Keratinocyte (primary cell): ENCODE data around the gene ACADVL. TPM values are rescaled to one million over a fixed set of nuclear protein-coding genes. Genes with fewer than 3 reads are reported as not detected.

ENCODE experiments used
- DNase-seq: peaks from one replicate; pipeline ENCODE4 v3.0.0-alpha.2; 2011; ENCODE audit warnings: low read depth, missing footprints, low spot score
- FAIRE-seq: peaks from 2 replicates; lab custom pipeline; 2011; peaks lifted over from hg19 to GRCh38; lab: Jason Lieb, UNC
- H2AFZ ChIP-seq: 2 replicates; pipeline ENCODE4 v1.6.0; 2012; ENCODE audit warnings: low read length, control low read depth, inconsistent platforms; ENCODE audit not compliant: control insufficient read depth
- H3K27ac ChIP-seq: 2 replicates; pipeline ENCODE4 v1.5.1; 2011; ENCODE audit warnings: low read length; ENCODE audit not compliant: control insufficient read depth, insufficient read depth
- H3K27me3 ChIP-seq: 3 replicates; pipeline ENCODE4 v1.6.0; 2011; ENCODE audit warnings: low read length; ENCODE audit not compliant: control insufficient read depth, insufficient read depth; ENCODE audit errors: extremely low read depth
- H3K36me3 ChIP-seq, 2 experiments: 2 replicates in 1 of 2; 3 replicates in 1 of 2; pipeline ENCODE4 v1.5.1; 2011; ENCODE audit warnings: low read length in 2 of 2, mild to moderate bottlenecking in 1 of 2; ENCODE audit not compliant: control insufficient read depth in 2 of 2, insufficient read depth in 2 of 2; ENCODE audit errors: extremely low read depth in 1 of 2
- H3K4me1 ChIP-seq: 3 replicates; pipeline ENCODE4 v1.5.1; 2011; ENCODE audit warnings: low read length; ENCODE audit not compliant: control insufficient read depth, insufficient read depth; ENCODE audit errors: extremely low read depth
- H3K4me2 ChIP-seq: 3 replicates; pipeline ENCODE4 v1.6.0; 2011; ENCODE audit warnings: low read depth, low read length; ENCODE audit not compliant: control insufficient read depth, insufficient read depth; ENCODE audit errors: extremely low read depth
- H3K4me3 ChIP-seq, 3 experiments: fragments of 200-600 bp in 1 of 3; sonication (generic) in 1 of 3; 2 replicates in 2 of 3; 3 replicates in 1 of 3; pipeline ENCODE4 v1.5.1; 2011 to 2016; ENCODE audit warnings: low read length in 3 of 3, mild to moderate bottlenecking in 3 of 3, control low read depth in 2 of 3, inconsistent platforms in 1 of 3, low read depth in 1 of 3, mixed read lengths in 1 of 3, mixed run types in 1 of 3, moderate library complexity in 1 of 3; ENCODE audit not compliant: control insufficient read depth in 2 of 3, insufficient read depth in 2 of 3; ENCODE audit errors: extremely low read depth in 1 of 3
- H3K79me2 ChIP-seq: 2 replicates; pipeline ENCODE4 v1.6.0; 2012; ENCODE audit warnings: low read length; ENCODE audit not compliant: control insufficient read depth, insufficient read depth
- H3K9ac ChIP-seq: 3 replicates; pipeline ENCODE4 v1.6.0; 2011; ENCODE audit warnings: low read length; ENCODE audit not compliant: control insufficient read depth, insufficient read depth; ENCODE audit errors: extremely low read depth
- H3K9me1 ChIP-seq: 3 replicates; pipeline ENCODE4 v1.6.0; 2011; ENCODE audit warnings: low read length; ENCODE audit not compliant: control insufficient read depth, insufficient read depth; ENCODE audit errors: extremely low read depth
- H3K9me3 ChIP-seq: 2 replicates; pipeline ENCODE4 v1.5.1; 2012; ENCODE audit warnings: low read depth, low read length; ENCODE audit not compliant: control insufficient read depth
- H4K20me1 ChIP-seq: 3 replicates; pipeline ENCODE4 v1.6.0; 2011; ENCODE audit warnings: low read length; ENCODE audit not compliant: control insufficient read depth, insufficient read depth; ENCODE audit errors: extremely low read depth
- CTCF ChIP-seq, 3 experiments: IDR thresholded peaks in 1 of 3; conservative IDR thresholded peaks in 1 of 3; optimal IDR thresholded peaks in 1 of 3; 2 replicates in 2 of 3; 3 replicates in 1 of 3; pipeline versions ENCODE3 to v1.5.1; 2011; ENCODE audit warnings: low read length in 3 of 3, mild to moderate bottlenecking in 3 of 3, moderate library complexity in 2 of 3, control low read depth in 1 of 3, inconsistent platforms in 1 of 3; ENCODE audit not compliant: insufficient read depth in 2 of 3; ENCODE audit errors: extremely low read depth in 1 of 3
- EZH2 ChIP-seq: IDR thresholded peaks from one replicate; pipeline ENCODE4 v1.6.1; 2012; ENCODE audit warnings: inconsistent platforms, mild to moderate bottlenecking, low read length, moderate library complexity
- dilution Hi-C: fragments of 300-500 bp; cut with MboI; formaldehyde crosslinking; loops from one replicate; pipeline ENCODE4 v1.7.0; 2020; ENCODE audit warnings: low sequenced_read_pairs; ENCODE audit not compliant: extremely low pct_ligation_motif_present
- polyA plus RNA-seq, 5 experiments: library from polyadenylated mRNA; depleted of rRNA in 3 of 5; stranded (reverse) in 3 of 5; stranded (forward) in 1 of 5; unstranded in 1 of 5; fragments of >200 nt; gene quantifications; 1 replicate in 1 of 5; 2 replicates in 3 of 5; 3 replicates in 1 of 5; pipeline versions ENCODE4 v1.2.1 to v1.2.3, GENCODE V29; 2011 to 2012; ENCODE audit warnings: missing spikeins in 2 of 5, low read depth in 1 of 5, low replicate concordance in 1 of 5

ACADVL gene
- polyA plus RNA-seq, 1 donor (not counting 4 experiments of a cell fraction or from before 2014, with no cell fraction given), result 301 TPM

GRCh38 chr17:7204828-7205461 is 14.8 kb upstream of the ACADVL start:
- no peak for FAIRE-seq
- H3K36me3 ChIP-seq, result no peaks in the 10 kb centered on the region
- no peak for TF ChIP-seq CTCF (optimal IDR thresholded peaks at IDR 0.05 in 1 of 3, IDR thresholded peaks at IDR 0.05 in 1 of 3, conservative IDR thresholded peaks at IDR 0.05 in 1 of 3; ENCODE audit: extremely low read depth in 1 of 3, insufficient read depth in 2 of 3, low read length in 3 of 3)
- TF ChIP-seq EZH2, result no peak
- H4K20me1 ChIP-seq, result no peaks in the 10 kb centered on the region
- H2AFZ ChIP-seq, result peak overlapping the region; percentile 84
- peaks cover 5% of the 10 kb centered on the region for H3K4me1 ChIP-seq
- peak overlapping the region; percentile 83 for H3K4me2 ChIP-seq
- no peak for DNase-seq
- no peaks in the 10 kb centered on the region for H3K79me2 ChIP-seq
- peak overlapping the region; percentile 20 for H3K27ac ChIP-seq
- no peaks in the 10 kb centered on the region for H3K27me3 ChIP-seq
- H3K4me3 ChIP-seq, result peak overlapping the region; percentile 32 to 68 (median 32)
- dilution Hi-C loops, result no loop called here
- no peaks in the 10 kb centered on the region for H3K9me3 ChIP-seq
- no peaks in the 10 kb centered on the region for H3K9me1 ChIP-seq
- H3K9ac ChIP-seq, result peak overlapping the region; percentile 52

- Histone ChIP-seq H3K79me2 (no peaks in the 10 kb centered on the region), H3K9ac (peak overlapping the region; percentile 52), H3K4me1 (peaks cover 5% of the 10 kb centered on the region), H3K36me3 (no peaks in the 10 kb centered on the region), H3K9me1 (no peaks in the 10 kb centered on the region), H4K20me1 (no peaks in the 10 kb centered on the region), H3K9me3 (no peaks in the 10 kb centered on the region), H3K27me3 (no peaks in the 10 kb centered on the region), H3K27ac (no peak overlapping the region), H3K4me3 (peak overlapping the region in 1 of 3 experiments; percentile 68), H3K4me2 (peak overlapping the region; percentile 83), H2AFZ (peak overlapping the region; percentile 84)
- FAIRE-seq (no peak), DNase-seq (no peak)
- TF ChIP-seq CTCF (optimal IDR thresholded peaks at IDR 0.05 in 1 of 3, IDR thresholded peaks at IDR 0.05 in 1 of 3, conservative IDR thresholded peaks at IDR 0.05 in 1 of 3; ENCODE audit: extremely low read depth in 1 of 3, insufficient read depth in 2 of 3, low read length in 3 of 3), result no peak
- TF ChIP-seq EZH2, result no peak
- dilution Hi-C loops, result no loop called here
Observed at GRCh38 chr17:7205561-7205960, 14.2 kb upstream of the ACADVL start.
